Measurements from ENCODE around the gene EXOC3L2. TPM values are rescaled to one million over a fixed set of nuclear protein-coding genes. Genes with fewer than 3 reads are reported as not detected.

The EXOC3L2 gene
- total and polyA plus RNA-seq, 2 of the 8 experiments (the other 6 are each of a cell fraction or from before 2014, with no cell fraction given), result 1.4 to 1.6 TPM

- Histone ChIP-seq H4K8ac (ENCODE audit: extremely low read depth, insufficient read depth, low read length) (peak overlapping the region; percentile 6; the same call in 1 of the 2 replicates), H2AK5ac (ENCODE audit: low read depth, low read length) (no peak overlapping the region), H2AFZ (ENCODE audit: low read length) (no peak overlapping the region), H2BK15ac (ENCODE audit: low read length) (no peak overlapping the region), H3K14ac (ENCODE audit: insufficient read length) (no peak overlapping the region), H2BK20ac (ENCODE audit: low read length) (no peak overlapping the region), H4K20me1 (replicated peaks in 1 of 2; ENCODE audit: control insufficient read depth in 1 of 2, insufficient read depth in 2 of 2, low read length in 2 of 2) (peaks cover 20 to 23% of the 10 kb centered on the region in 2 experiments), H3K4me1 (replicated peaks in 1 of 4; ENCODE audit: control insufficient read depth in 3 of 4, insufficient read depth in 4 of 4, low read length in 3 of 4) (peaks cover 0 to 10% (median 0%) of the 10 kb centered on the region in 4 experiments; a peak in 2 of 7 replicates), H2BK5ac (ENCODE audit: low read depth, low read length) (no peak overlapping the region), H3K9me3 (ENCODE audit: insufficient read depth in 2 of 2, low read depth in 1 of 2, low read length in 1 of 2) (no peaks in the 10 kb centered on the region), H3K4me2 (ENCODE audit: insufficient read depth in 1 of 2, low read depth in 2 of 2, low read length in 2 of 2) (peak overlapping the region; percentile 83 to 89), H3K27ac (ENCODE audit: low read depth, low read length) (no peak overlapping the region), H3K27me3 (replicated peaks in 1 of 4; ENCODE audit: control insufficient read depth in 3 of 4, extremely low read depth in 1 of 4, insufficient read depth in 3 of 4, low read length in 3 of 4) (peaks cover 0 to 10% (median 9%) of the 10 kb centered on the region in 4 experiments; a peak in 5 of 7 replicates), H3K4me3 (ENCODE audit: extremely low read depth in 1 of 4, insufficient read depth in 2 of 4, low read depth in 3 of 4, low read length in 4 of 4) (peak overlapping the region; percentile 55 to 86 (median 66)), H3K23ac (ENCODE audit: insufficient read length) (no peak overlapping the region), H2BK12ac (ENCODE audit: low read depth, low read length) (no peak overlapping the region), H4K5ac (ENCODE audit: insufficient read length, low read depth, low read length) (no peak overlapping the region), H3K9ac (replicated peaks in 1 of 4; ENCODE audit: extremely low read depth in 1 of 4, low read depth in 3 of 4, low read length in 3 of 4) (peak overlapping the region in 2 of 4 experiments; percentile 23 to 27; a peak in 3 of 7 replicates), H3K23me2 (ENCODE audit: low read depth, low read length) (peaks cover 11% of the 10 kb centered on the region), H3K4ac (replicated peaks; ENCODE audit: insufficient read length, low read depth, low read length) (no peak overlapping the region), H3K18ac (ENCODE audit: extremely low read depth, low read length) (no peak overlapping the region), H2BK120ac (replicated peaks; ENCODE audit: low read depth, low read length) (no peak overlapping the region), H3K36me3 (ENCODE audit: control insufficient read depth in 2 of 4, insufficient read depth in 4 of 4, low read length in 3 of 4) (no peaks in the 10 kb centered on the region; a peak in 1 of 8 replicates), H4K91ac (replicated peaks; ENCODE audit: insufficient read length, low read length) (no peak overlapping the region), H3K56ac (replicated peaks; ENCODE audit: insufficient read length, low read depth, low read length) (no peak overlapping the region), H3K79me2 (ENCODE audit: control insufficient read depth in 1 of 2, insufficient read depth in 2 of 2, low read length in 2 of 2) (peaks cover 0 to 26% of the 10 kb centered on the region in 2 experiments; a peak in 2 of 4 replicates), H3K79me1 (ENCODE audit: low read depth, low read length) (peaks cover 13% of the 10 kb centered on the region)
- CTCF ChIA-PET (ENCODE audit: partially characterized antibody), result interaction anchor here (0.8 to 3.3 kb wide), 3 partner anchors 52 to 75 kb away, joined by 3 to 17 read pairs (median 10); no protein-coding TSS in a partner anchor
- TF ChIP-seq KDM1A (IDR thresholded peaks at IDR 0.05; ENCODE audit: borderline replicate concordance, low read length) (no peak), PHF8 (conservative IDR thresholded peaks at IDR 0.05; ENCODE audit: low read depth, low read length) (0 out of 2 replicates have a peak, but pooled peaks have one; percentile 24), RAD21 (IDR thresholded peaks at IDR 0.05 in 1 of 2, conservative IDR thresholded peaks at IDR 0.05 in 1 of 2; ENCODE audit: low read depth in 2 of 2, low read length in 2 of 2) (no peak), JUND (IDR thresholded peaks at IDR 0.05; ENCODE audit: low read length) (no peak), TAF1 (IDR thresholded peaks at IDR 0.05; ENCODE audit: low read depth, low read length) (no peak), JUN (IDR thresholded peaks at IDR 0.05; ENCODE audit: low read depth, low read length) (no peak), SP4 (IDR thresholded peaks at IDR 0.05; ENCODE audit: low read length) (no peak), KDM4A (IDR thresholded peaks at IDR 0.05; ENCODE audit: low read depth, low read length, severe bottlenecking) (peak; percentile 28), POLR2AphosphoS5 (IDR thresholded peaks at IDR 0.05; ENCODE audit: low read depth, low read length) (no peak)
- no peak for FAIRE-seq
- 50% methylated on average over 7 of the region's 57 CpGs; no CpG with 5 or more reads in 1 of the 2 experiments for WGBS, 2 experiments (ENCODE audit: extremely low coverage in 1 of 2, insufficient coverage in 1 of 2, insufficient read length in 1 of 2, insufficient replicate concordance in 2 of 2, low coverage in 1 of 2, low lambda C conversion rate in 2 of 2, missing lambda C conversion rate in 1 of 2)
- POLR2A ChIA-PET (ENCODE audit: partially characterized antibody), result no interaction called here
- peak in 1 of 2 experiments; percentile 71 for DNase-seq (ENCODE audit: low read depth in 1 of 2, low spot score in 2 of 2)
Measured at GRCh38 chr19:45251452-45252354, 6.5 kb upstream of the EXOC3L2 start.

Data from H1 (cell line).